ENCODE results near the gene SHCBP1L. TPM values are rescaled to one million over a fixed set of nuclear protein-coding genes. Genes with fewer than 3 reads are reported as not detected.

The SHCBP1L gene
- total and polyA plus RNA-seq, 9 of the 15 experiments (the other 6 are each of a cell fraction or from before 2014, with no cell fraction given) = not detected

DNA sequence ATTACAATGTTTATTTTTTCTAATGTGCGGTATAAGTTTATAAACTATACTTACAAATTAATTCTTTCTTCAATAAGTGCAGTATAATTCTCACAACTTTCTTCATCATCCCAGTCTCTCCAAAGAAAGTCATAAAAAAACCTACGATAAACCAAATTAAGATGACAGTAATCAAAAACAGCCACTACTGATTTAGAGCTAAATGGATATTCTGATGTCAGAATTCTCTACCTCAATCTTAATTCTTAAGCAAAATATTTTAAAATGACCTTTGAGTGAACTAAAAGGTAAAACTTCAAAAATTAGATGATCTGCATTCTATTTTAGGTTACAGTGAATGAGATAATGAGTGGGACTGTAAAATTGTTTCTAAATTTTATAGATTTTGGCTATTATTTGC is 13.6 kb downstream of the SHCBP1L start:
- BruUV-seq (replicated peaks) = no TSS peak
- Histone ChIP-seq H3K27ac (ENCODE audit: extremely low read depth, low read depth, low read length) (no peak overlapping the region), H3K9me3 (replicated peaks; ENCODE audit: control insufficient read depth, insufficient read depth, low read depth, low read length) (no peaks in the 10 kb centered on the region; the same call in 1 of the 2 replicates), H4K20me1 (replicated peaks; ENCODE audit: control insufficient read depth, insufficient read depth, low read length) (no peaks in the 10 kb centered on the region), H3K79me2 (ENCODE audit: control insufficient read depth, insufficient read depth, low read length) (no peaks in the 10 kb centered on the region), H3K4me3 (no peak overlapping the region), H3K9ac (ENCODE audit: insufficient read depth in 1 of 2, low read depth in 2 of 2, low read length in 2 of 2) (no peak overlapping the region), H3K4me1 (replicated peaks in 1 of 2; ENCODE audit: control insufficient read depth in 2 of 2, insufficient read depth in 2 of 2, low read length in 2 of 2) (peaks cover 0 to 4% of the 10 kb centered on the region in 2 experiments; a peak in 2 of 5 replicates), H3K4me2 (ENCODE audit: insufficient read depth, low read length) (no peak overlapping the region), H2AFZ (ENCODE audit: low read depth, low read length) (no peak overlapping the region), H3K27me3 (ENCODE audit: control insufficient read depth in 2 of 2, insufficient read depth in 2 of 2, low read length in 2 of 2) (peaks cover 2 to 4% of the 10 kb centered on the region in 2 experiments; a peak in 1 of 5 replicates), H3K36me3 (ENCODE audit: control insufficient read depth, insufficient read depth, low read length) (no peaks in the 10 kb centered on the region), H3K9me1 (ENCODE audit: control insufficient read depth, insufficient read depth, low read length) (no peaks in the 10 kb centered on the region)
- intact Hi-C loops (cut with micrococcal nuclease) (no loop called here), in situ Hi-C loops (cut with MboI) (no loop called here)
- FAIRE-seq = no peak
- 10% methylated on average over 2 of the region's 2 CpGs for WGBS (ENCODE audit: insufficient coverage, low coverage, missing lambda C conversion rate)
- no peak for DNase-seq (ENCODE audit: extremely low read depth in 1 of 4, low spot score in 3 of 4)
- CTCF ChIA-PET (ENCODE audit: low intra/inter-chr PET ratio) = no interaction called here
- ATAC-seq = no peak
- POLR2A ChIA-PET = interaction anchor here (1.5 kb wide), 1 partner anchor 11 kb away, joined by 3 read pairs; no protein-coding TSS in a partner anchor
- TF ChIP-seq RBM34 (IDR thresholded peaks at IDR 0.05; ENCODE audit: borderline replicate concordance, insufficient read depth, low read length) = no peak
- no peak for TF ChIP-seq ZNF24 (IDR thresholded peaks at IDR 0.05)
- TF ChIP-seq, protein P1, sequence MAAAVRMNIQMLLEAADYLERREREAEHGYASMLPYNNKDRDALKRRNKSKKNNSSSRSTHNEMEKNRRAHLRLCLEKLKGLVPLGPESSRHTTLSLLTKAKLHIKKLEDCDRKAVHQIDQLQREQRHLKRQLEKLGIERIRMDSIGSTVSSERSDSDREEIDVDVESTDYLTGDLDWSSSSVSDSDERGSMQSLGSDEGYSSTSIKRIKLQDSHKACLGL (CRISPR knock-in tag; IDR thresholded peaks at IDR 0.05; ENCODE audit: borderline replicate concordance, poor library complexity, severe bottlenecking) = no peak
- no peak for TF ChIP-seq BHLHE40 (IDR thresholded peaks at IDR 0.05; ENCODE audit: low read length)
- TF ChIP-seq, protein P2, sequence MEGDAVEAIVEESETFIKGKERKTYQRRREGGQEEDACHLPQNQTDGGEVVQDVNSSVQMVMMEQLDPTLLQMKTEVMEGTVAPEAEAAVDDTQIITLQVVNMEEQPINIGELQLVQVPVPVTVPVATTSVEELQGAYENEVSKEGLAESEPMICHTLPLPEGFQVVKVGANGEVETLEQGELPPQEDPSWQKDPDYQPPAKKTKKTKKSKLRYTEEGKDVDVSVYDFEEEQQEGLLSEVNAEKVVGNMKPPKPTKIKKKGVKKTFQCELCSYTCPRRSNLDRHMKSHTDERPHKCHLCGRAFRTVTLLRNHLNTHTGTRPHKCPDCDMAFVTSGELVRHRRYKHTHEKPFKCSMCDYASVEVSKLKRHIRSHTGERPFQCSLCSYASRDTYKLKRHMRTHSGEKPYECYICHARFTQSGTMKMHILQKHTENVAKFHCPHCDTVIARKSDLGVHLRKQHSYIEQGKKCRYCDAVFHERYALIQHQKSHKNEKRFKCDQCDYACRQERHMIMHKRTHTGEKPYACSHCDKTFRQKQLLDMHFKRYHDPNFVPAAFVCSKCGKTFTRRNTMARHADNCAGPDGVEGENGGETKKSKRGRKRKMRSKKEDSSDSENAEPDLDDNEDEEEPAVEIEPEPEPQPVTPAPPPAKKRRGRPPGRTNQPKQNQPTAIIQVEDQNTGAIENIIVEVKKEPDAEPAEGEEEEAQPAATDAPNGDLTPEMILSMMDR (IDR thresholded peaks at IDR 0.05 in 2 of 3, conservative IDR thresholded peaks at IDR 0.05 in 1 of 3; ENCODE audit: insufficient read depth in 2 of 3, low read depth in 1 of 3, low read length in 3 of 3) = no peak

Data from K562 (cell line).